C1 segment of cervical spinal cord (tissue), 14 donors: ENCODE results near the gene ELOVL1.
A peak's percentile ranks its signal among the peaks of the same experiment; 100 is the strongest.
"Not testable (repeated sequence)": the region's sequence is repeated elsewhere in the genome, so short reads cannot be mapped to it uniquely, and the experiment has no call there.

Source experiments
- DNase-seq, 14 donors: peaks; one replicate each; lab custom pipeline; 2025; lab: John Stamatoyannopoulos, UW

ELOVL1 gene

GRCh38 chr1:43367904-43368645, at the start of gene ELOVL1:
TSS of gene ELOVL1 (minus strand) at chr1:43368011. CDS start at chr1:43365609, 2,402 bp downstream.
- peak; percentile 42 to 96 (median 86) for DNase-seq

- DNase-seq: no peak
Measured at GRCh38 chr1:43415901-43416300, 48.1 kb upstream of the ELOVL1 start.

- peak in 4 of 14 donors; percentile 1 to 13 (median 5) for DNase-seq
Measured at GRCh38 chr1:43414634-43415223, 46.9 kb upstream of the ELOVL1 start.

- not testable (repeated sequence) for DNase-seq
Measured at GRCh38 chr1:43413426-43413825, 45.6 kb upstream of the ELOVL1 start.

- DNase-seq: no peak
Measured at GRCh38 chr1:43410571-43410970, 42.8 kb upstream of the ELOVL1 start.

GRCh38 chr1:43405876-43406234, 38.0 kb upstream of the ELOVL1 start:
- DNase-seq: no peak

- DNase-seq: no peak
Measured at GRCh38 chr1:43405219-43405875, 37.5 kb upstream of the ELOVL1 start.

- DNase-seq: no peak
Measured at GRCh38 chr1:43404353-43404752, 36.5 kb upstream of the ELOVL1 start.

GRCh38 chr1:43402089-43402865, 34.5 kb upstream of the ELOVL1 start:
- DNase-seq: no peak

GRCh38 chr1:43400441-43400840, 32.6 kb upstream of the ELOVL1 start:
- DNase-seq: not testable (repeated sequence)

- DNase-seq: no peak
Measured at GRCh38 chr1:43398227-43398626, 30.4 kb upstream of the ELOVL1 start.

GRCh38 chr1:43396059-43396458, 28.2 kb upstream of the ELOVL1 start:
- no peak for DNase-seq

- DNase-seq: no peak
Measured at GRCh38 chr1:43395523-43395922, 27.7 kb upstream of the ELOVL1 start.

- DNase-seq: no peak
Measured at GRCh38 chr1:43392702-43393101, 24.9 kb upstream of the ELOVL1 start.

GRCh38 chr1:43389326-43390313, 21.8 kb upstream of the ELOVL1 start, which contains the start of the genes MED8 and SZT2:
TSS of gene MED8 (minus strand) at chr1:43389800. CDS start at chr1:43389764, 36 bp downstream.
TSS of gene SZT2 (plus strand) at chr1:43389899. CDS start at chr1:43389969, 70 bp downstream.
- peak; percentile 59 to 96 (median 92) for DNase-seq

- DNase-seq: no peak
Measured at GRCh38 chr1:43388613-43389012, 20.8 kb upstream of the ELOVL1 start.

- no peak for DNase-seq
Measured at GRCh38 chr1:43387976-43388599, 20.3 kb upstream of the ELOVL1 start.

GRCh38 chr1:43386676-43387075, 18.9 kb upstream of the ELOVL1 start:
- DNase-seq: no peak

- peak in 7 of 14 donors; percentile 6 to 46 (median 14) for DNase-seq
Measured at GRCh38 chr1:43383449-43383848, 15.6 kb upstream of the ELOVL1 start.
